HG03097 (cell line): ENCODE results near the gene SOX10.

ENCODE experiments used
- ATAC-seq: cut with Tn5 transposase; IDR thresholded peaks from one replicate; pipeline ENCODE4 v1.9.1; 2021; ENCODE audit not compliant: unreplicated experiment, low FRiP score

Gene SOX10

GRCh38 chr22:37983860-37984791, at the start of gene SOX10:
SOX10 (minus strand) TSS chr22:37984555; CDS start chr22:37983784, 771 bp downstream.
- no peak for ATAC-seq

- ATAC-seq: no peak
Measured at GRCh38 chr22:38033522-38034277, 49.3 kb upstream of the SOX10 start.

GRCh38 chr22:38032681-38033521, 48.5 kb upstream of the SOX10 start:
- ATAC-seq: no peak

DNA sequence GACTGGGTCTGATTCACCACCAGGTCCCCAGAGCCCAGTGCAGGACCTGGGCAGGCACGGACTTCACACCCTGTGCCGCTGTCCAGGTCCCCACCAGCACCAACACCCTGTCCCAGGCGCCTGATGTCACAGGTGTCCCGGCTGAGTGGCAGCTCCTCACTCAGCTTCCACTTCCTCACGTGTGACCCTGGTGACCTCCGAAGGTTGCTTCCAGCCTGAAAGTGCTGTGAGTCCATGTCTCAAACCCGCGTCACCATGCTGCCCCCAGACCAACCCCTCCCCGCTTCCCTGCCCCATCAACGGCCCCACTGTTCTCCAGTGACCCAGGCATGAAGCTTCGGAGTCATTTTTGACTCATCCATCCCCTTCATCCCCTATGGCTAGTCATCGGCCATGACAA, 47.1 kb upstream of the SOX10 start:
- ATAC-seq: no peak

GRCh38 chr22:38030311-38031133, 46.2 kb upstream of the SOX10 start:
- no peak for ATAC-seq

DNA sequence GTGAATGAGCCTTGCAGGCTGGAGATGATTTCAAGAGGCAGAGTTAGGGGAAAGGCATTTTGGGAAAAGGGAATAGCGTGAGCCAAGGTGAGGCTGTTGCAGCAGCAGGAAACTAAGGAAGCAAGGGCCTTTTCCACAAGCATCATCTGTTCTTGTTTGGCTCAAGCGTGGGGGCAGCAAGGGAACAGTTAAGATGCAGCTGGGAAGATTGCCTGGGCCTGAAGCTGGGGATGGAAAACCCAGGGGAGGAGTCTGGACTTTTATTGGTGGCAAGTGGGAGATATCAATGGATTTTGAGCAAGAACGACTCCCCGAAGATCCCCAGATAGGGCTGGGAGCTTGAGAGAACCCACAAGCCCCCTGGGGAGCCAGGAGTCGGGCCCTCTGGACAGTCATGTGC, 45.5 kb upstream of the SOX10 start:
- no peak for ATAC-seq

DNA sequence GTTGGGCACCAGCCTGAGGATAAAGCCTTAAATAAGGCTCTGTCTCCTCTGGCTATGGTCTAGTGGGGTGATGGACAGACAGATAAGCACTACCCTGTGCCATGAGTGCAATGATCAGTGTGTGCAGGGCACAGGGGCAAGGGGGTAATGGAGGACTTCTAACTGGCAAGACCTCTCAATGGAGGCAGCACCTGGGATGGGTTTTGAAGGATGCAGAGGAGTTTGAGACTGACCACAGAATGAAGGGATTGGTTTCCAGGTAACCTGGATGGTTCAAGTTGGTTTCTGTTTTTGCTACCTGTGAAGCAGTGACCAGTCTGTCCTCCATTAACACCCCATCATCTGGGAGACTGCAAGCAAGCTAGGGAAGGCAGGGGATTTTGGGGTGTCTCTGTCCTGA, 45.0 kb upstream of the SOX10 start:
- ATAC-seq: no peak

DNA sequence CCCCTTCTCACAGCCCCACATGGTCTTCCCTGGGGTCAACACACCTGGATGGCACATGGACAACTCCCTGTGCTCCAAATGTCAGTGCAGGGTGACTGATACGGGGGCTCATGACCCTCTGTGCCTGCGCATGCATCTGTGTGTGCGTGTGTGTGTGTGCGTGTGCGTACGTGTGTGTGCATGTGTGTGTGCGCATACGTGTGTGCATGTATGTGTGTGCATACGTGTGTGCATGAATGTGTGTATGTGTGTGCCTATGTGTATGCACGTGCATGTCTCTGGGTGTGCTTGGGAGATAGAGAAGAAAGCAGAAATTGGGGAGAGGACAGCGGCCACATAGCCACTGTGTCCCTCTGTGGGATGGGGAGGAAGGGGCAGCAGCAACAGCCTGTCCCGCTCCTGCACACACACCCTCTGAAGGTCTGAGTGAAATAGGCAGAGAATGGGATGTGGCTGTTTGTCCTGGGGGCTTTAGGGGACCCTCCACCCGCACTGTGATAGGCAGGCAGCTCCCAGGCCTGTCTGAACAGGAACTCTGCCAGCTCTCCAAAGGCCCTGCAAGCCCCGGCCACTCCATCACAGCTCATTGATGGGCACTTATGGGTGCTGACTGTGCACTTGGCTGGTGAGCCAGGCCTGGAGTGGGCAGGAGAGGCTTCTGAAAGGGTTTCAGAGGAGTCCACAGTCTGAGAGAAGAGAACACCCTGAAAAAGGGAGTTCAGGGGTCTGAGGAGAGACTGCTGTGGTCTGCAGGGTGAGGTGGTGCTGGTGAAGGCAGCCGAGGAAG, 44.2 kb upstream of the SOX10 start:
- ATAC-seq: no peak

DNA sequence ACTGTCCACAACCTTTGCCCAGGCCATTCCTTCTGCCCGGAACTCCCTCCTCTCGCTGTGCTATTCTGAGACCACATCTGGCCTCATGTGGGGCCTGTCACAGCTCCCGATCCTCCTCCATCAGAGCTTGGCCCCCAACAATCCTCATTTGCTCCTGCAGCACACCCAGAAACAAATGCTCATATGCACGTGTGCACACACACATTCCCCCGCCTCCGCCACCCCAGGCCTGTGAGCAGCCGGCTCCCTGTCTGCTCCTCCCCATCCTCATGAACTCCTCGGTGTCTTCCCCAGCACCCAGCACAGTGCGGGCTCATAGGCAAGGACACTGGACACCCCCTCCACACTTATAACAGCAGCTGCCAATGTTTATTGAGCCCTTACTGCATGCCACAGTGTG, 43.1 kb upstream of the SOX10 start:
- ATAC-seq: no peak

GRCh38 chr22:38026130-38027111, 42.1 kb upstream of the SOX10 start:
- no peak for ATAC-seq

- ATAC-seq: no peak
Measured at GRCh38 chr22:38025514-38025913, 41.2 kb upstream of the SOX10 start.

- ATAC-seq: no peak
Measured at GRCh38 chr22:38023045-38023444, 38.7 kb upstream of the SOX10 start.

DNA sequence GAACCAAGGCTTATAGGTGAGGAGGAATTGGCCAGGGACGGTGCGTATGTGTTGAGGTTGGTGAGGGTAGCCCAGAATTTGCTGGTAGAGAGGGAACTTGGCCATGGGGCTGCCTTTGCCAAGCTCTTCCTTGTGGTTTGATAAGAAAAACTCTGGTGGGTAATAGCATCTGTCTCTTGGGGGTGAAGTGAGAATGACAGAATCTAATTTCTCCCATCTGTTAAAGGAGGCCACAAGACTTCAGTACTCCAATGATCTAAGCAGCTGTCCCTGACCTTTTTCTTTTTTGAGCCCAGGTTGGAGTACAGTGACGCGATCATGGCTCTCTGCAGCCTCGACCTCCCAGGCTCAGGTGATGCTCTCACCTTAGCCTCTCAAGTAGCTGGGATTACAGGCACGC, 36.9 kb upstream of the SOX10 start:
- no peak for ATAC-seq

DNA sequence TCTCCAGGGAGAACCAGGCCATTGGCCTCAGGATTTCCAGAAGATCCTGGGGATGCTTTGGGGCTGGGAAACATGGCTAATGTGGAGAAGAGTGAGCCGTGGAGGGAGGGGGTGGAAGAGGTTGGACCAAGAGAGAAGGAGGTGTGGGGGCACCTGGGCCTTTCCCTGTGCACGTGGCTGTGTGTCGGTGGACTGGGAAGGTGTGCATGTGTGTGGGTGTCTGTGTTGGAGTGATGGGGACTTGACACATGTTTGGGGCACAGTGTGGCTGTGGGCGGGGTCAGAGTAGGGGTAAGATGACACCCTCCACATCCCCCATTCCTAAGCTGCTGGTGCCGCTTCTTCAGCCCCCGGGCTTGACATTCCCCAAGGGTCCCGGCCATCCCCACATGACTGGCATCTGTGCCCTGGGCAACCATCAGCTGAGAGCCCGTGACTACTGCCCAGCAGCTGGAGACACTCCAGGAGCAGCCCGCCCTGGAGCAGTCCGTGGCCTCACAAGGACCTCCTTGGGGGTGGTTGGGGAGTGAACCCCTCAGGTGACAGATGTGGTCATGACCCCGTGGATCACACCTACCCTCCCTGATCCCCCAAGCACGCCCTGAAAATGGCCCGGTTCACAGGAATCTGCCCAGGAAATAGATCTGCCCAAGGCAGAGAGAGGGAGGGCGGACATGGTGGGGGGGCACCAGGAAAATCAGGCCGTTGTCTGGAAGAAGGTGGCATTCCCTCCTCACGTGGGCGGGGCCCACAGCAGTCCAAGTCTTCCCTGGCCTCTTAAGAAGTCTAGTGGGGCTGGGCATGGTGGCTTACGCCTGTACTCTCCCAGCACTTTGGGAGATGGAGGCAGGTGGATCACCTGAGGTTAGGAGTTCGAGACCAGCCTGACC, 34.8 kb upstream of the SOX10 start:
- ATAC-seq: no peak

DNA sequence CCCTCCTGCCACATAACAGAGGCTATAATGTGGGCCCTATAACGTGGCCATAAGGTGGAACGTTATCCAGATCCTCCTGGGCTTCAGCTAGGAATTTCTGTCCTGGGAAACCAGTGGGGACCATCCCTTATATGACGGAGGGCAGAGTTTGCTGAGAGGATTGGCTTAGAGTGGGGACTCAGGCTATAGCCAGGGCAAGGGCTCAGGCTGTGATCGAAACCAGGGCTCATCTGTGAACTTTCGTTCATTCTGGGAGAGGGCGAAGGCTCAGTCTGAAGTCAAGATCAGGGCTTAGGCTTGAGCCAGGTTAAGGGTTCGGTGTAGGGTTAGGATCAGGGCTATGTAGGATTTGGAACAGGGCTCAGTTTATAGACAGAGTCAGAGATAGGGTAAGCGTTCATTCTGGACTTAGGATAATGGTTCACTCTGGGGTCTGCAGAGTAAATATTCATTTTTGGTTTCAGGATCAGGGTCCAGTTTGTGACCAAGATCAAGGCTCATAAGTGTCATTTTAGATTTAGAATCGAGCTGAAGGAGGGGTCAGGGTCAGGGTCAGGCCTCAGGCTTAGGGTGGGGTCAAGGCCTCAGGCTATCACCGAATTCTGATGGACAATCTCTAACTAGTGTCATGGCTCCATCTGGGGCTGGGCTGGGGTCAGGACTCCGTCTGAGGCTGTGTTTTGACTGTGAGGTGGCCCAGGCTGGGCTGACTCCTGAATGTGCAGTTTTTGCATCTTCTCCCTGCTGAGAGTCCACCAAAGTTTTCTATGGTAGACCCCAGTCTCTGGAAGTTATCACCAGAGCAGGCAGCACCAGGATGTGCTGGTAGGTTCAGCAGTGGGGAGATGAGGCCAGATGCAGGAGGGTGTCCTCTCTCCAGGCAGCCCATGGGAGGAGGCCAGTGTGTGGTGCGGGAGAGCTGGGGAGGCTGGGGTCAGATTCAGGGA, 33.9 kb upstream of the SOX10 start:
- no peak for ATAC-seq
